Measurements from ENCODE around the gene MAPK8IP1. TPM values are rescaled to one million over a fixed set of nuclear protein-coding genes. Genes with fewer than 3 reads are reported as not detected.
"Not testable (repeated sequence)": the region's sequence is repeated elsewhere in the genome, so short reads cannot be mapped to it uniquely, and the experiment has no call there.

MAPK8IP1 gene
- total RNA-seq (1.1 TPM), polyA plus RNA-seq (2.1 TPM)
- long read RNA-seq, donor 1, result 0 reads
- long read RNA-seq, donor 2, result 0 reads
- long read RNA-seq, donor 3, result 0 reads
- long read RNA-seq, donor 4, result 0 reads
- long read RNA-seq, donor 5, partial matches to known transcripts, result 0 of 1 reads
- long read RNA-seq, donor 5, other reads (novel, unspliced or antisense), result 0 of 1 reads
- long read RNA-seq, donor 6, result 0 reads
- long read RNA-seq, donor 7, result 0 reads
- long read RNA-seq, donor 8, result 0 reads
- long read RNA-seq, donor 9, result 0 reads
- long read RNA-seq, donor 10, result 0 reads

- Histone ChIP-seq H3K36me3 (ENCODE audit: control insufficient read depth in 2 of 2, insufficient read depth in 2 of 2, low read length in 1 of 2) (peaks cover 11 to 13% of the 10 kb centered on the region in 2 donors), H3K4me3 (ENCODE audit: low read length in 2 of 2) (peak within 1 kb of the TSS; percentile 20 to 53), H3K27me3 (ENCODE audit: control insufficient read depth in 2 of 2, insufficient read depth in 1 of 2, low read length in 1 of 2) (peaks cover 8 to 45% of the 10 kb centered on the region in 2 donors), H3K4me1 (ENCODE audit: control insufficient read depth in 2 of 2, insufficient read depth in 2 of 2, low read length in 2 of 2) (peaks cover 8 to 11% of the 10 kb centered on the region in 2 donors), H3K27ac (ENCODE audit: low read depth in 1 of 2, low read length in 1 of 2) (no peak within 1 kb of the TSS), H3K9me3 (ENCODE audit: control insufficient read depth in 2 of 2, insufficient read depth in 1 of 2, low read length in 1 of 2) (peaks cover 0 to 3% of the 10 kb centered on the region in 2 donors)
- 2% methylated on average over 73 of the region's 73 CpGs for WGBS
- peak in 7 of 9 donors; percentile 19 to 74 (median 59) for DNase-seq (ENCODE audit: low read depth in 6 of 9, low spot score in 9 of 9)
These were observed at the start of gene MAPK8IP1 for GRCh38 chr11:45885274-45885920. TSS of gene MAPK8IP1 (plus strand) at chr11:45885651. CDS start at chr11:45885821, 170 bp downstream.

- Histone ChIP-seq H3K9me3 (ENCODE audit: control insufficient read depth in 2 of 2, insufficient read depth in 1 of 2, low read length in 1 of 2) (no peaks in the 10 kb centered on the region), H3K4me3 (ENCODE audit: low read length in 2 of 2) (no peak overlapping the region), H3K36me3 (ENCODE audit: control insufficient read depth in 2 of 2, insufficient read depth in 2 of 2, low read length in 1 of 2) (no peaks in the 10 kb centered on the region), H3K27ac (ENCODE audit: low read depth in 1 of 2, low read length in 1 of 2) (no peak overlapping the region), H3K27me3 (ENCODE audit: control insufficient read depth in 2 of 2, insufficient read depth in 1 of 2, low read length in 1 of 2) (peaks cover 0 to 3% of the 10 kb centered on the region in 2 donors), H3K4me1 (ENCODE audit: control insufficient read depth in 2 of 2, insufficient read depth in 2 of 2, low read length in 2 of 2) (peaks cover 0 to 3% of the 10 kb centered on the region in 2 donors)
- WGBS, result 97% methylated on average over 6 of the region's 6 CpGs
- DNase-seq (ENCODE audit: low read depth in 6 of 9, low spot score in 9 of 9), result no peak
These were observed 46.2 kb upstream of the MAPK8IP1 start for GRCh38 chr11:45839204-45839603.

- not testable (repeated sequence) for H3K4me3 ChIP-seq (ENCODE audit: low read length in 2 of 2); H3K36me3 ChIP-seq (ENCODE audit: control insufficient read depth in 2 of 2, insufficient read depth in 2 of 2, low read length in 1 of 2); H3K9me3 ChIP-seq (ENCODE audit: control insufficient read depth in 2 of 2, insufficient read depth in 1 of 2, low read length in 1 of 2); H3K27me3 ChIP-seq (ENCODE audit: control insufficient read depth in 2 of 2, insufficient read depth in 1 of 2, low read length in 1 of 2); DNase-seq (ENCODE audit: low read depth in 6 of 9, low spot score in 9 of 9); H3K4me1 ChIP-seq (ENCODE audit: control insufficient read depth in 2 of 2, insufficient read depth in 2 of 2, low read length in 2 of 2); H3K27ac ChIP-seq (ENCODE audit: low read depth in 1 of 2, low read length in 1 of 2)
- 98% methylated on average over 13 of the region's 13 CpGs for WGBS
These were observed 45.2 kb upstream of the MAPK8IP1 start for GRCh38 chr11:45840251-45840650.

- peak; percentile 49 to 84 (median 71) for DNase-seq (ENCODE audit: low read depth in 6 of 9, low spot score in 9 of 9)
- Histone ChIP-seq H3K9me3 (ENCODE audit: control insufficient read depth in 2 of 2, insufficient read depth in 1 of 2, low read length in 1 of 2) (no peaks in the 10 kb centered on the region), H3K4me1 (ENCODE audit: control insufficient read depth in 2 of 2, insufficient read depth in 2 of 2, low read length in 2 of 2) (peaks cover 9 to 10% of the 10 kb centered on the region in 2 donors), H3K27ac (ENCODE audit: low read depth in 1 of 2, low read length in 1 of 2) (no peak overlapping the region), H3K4me3 (ENCODE audit: low read length in 2 of 2) (no peak overlapping the region), H3K27me3 (ENCODE audit: control insufficient read depth in 2 of 2, insufficient read depth in 1 of 2, low read length in 1 of 2) (peaks cover 2 to 13% of the 10 kb centered on the region in 2 donors), H3K36me3 (ENCODE audit: control insufficient read depth in 2 of 2, insufficient read depth in 2 of 2, low read length in 1 of 2) (no peaks in the 10 kb centered on the region)
- 22% methylated on average over 22 of the region's 22 CpGs for WGBS
These were observed 42.1 kb upstream of the MAPK8IP1 start for GRCh38 chr11:45843158-45843924.

GRCh38 chr11:45844822-45845578 lies 40.5 kb upstream of the MAPK8IP1 start:
- H3K27ac ChIP-seq (ENCODE audit: low read depth in 1 of 2, low read length in 1 of 2), result no peak overlapping the region
- no peak overlapping the region for H3K4me3 ChIP-seq (ENCODE audit: low read length in 2 of 2)
- DNase-seq (ENCODE audit: low read depth in 6 of 9, low spot score in 9 of 9), result no peak
- H3K27me3 ChIP-seq (ENCODE audit: control insufficient read depth in 2 of 2, insufficient read depth in 1 of 2, low read length in 1 of 2), result peaks cover 2 to 13% of the 10 kb centered on the region in 2 donors
- H3K4me1 ChIP-seq (ENCODE audit: control insufficient read depth in 2 of 2, insufficient read depth in 2 of 2, low read length in 2 of 2), result peaks cover 14 to 15% of the 10 kb centered on the region in 2 donors
- H3K9me3 ChIP-seq (ENCODE audit: control insufficient read depth in 2 of 2, insufficient read depth in 1 of 2, low read length in 1 of 2), result no peaks in the 10 kb centered on the region
- 88% methylated on average over 3 of the region's 3 CpGs for WGBS
- H3K36me3 ChIP-seq (ENCODE audit: control insufficient read depth in 2 of 2, insufficient read depth in 2 of 2, low read length in 1 of 2), result no peaks in the 10 kb centered on the region

GRCh38 chr11:45846174-45846675 lies 39.2 kb upstream of the MAPK8IP1 start:
- peaks cover 2 to 13% of the 10 kb centered on the region in 2 donors for H3K27me3 ChIP-seq (ENCODE audit: control insufficient read depth in 2 of 2, insufficient read depth in 1 of 2, low read length in 1 of 2)
- no peak overlapping the region for H3K4me3 ChIP-seq (ENCODE audit: low read length in 2 of 2)
- DNase-seq (ENCODE audit: low read depth in 6 of 9, low spot score in 9 of 9), result no peak
- H3K36me3 ChIP-seq (ENCODE audit: control insufficient read depth in 2 of 2, insufficient read depth in 2 of 2, low read length in 1 of 2), result no peaks in the 10 kb centered on the region
- H3K27ac ChIP-seq (ENCODE audit: low read depth in 1 of 2, low read length in 1 of 2), result no peak overlapping the region
- H3K4me1 ChIP-seq (ENCODE audit: control insufficient read depth in 2 of 2, insufficient read depth in 2 of 2, low read length in 2 of 2), result peaks cover 14 to 15% of the 10 kb centered on the region in 2 donors
- H3K9me3 ChIP-seq (ENCODE audit: control insufficient read depth in 2 of 2, insufficient read depth in 1 of 2, low read length in 1 of 2), result no peaks in the 10 kb centered on the region
- WGBS, result 82% methylated on average over 4 of the region's 4 CpGs

GRCh38 chr11:45846974-45847910 lies 38.2 kb upstream of the MAPK8IP1 start, which contains the start of gene CRY2:
TSS of gene CRY2 (plus strand) at chr11:45847475. CDS start at chr11:45847491, 16 bp downstream.
- Histone ChIP-seq H3K27me3 (ENCODE audit: control insufficient read depth in 2 of 2, insufficient read depth in 1 of 2, low read length in 1 of 2) (peaks cover 2 to 13% of the 10 kb centered on the region in 2 donors), H3K9me3 (ENCODE audit: control insufficient read depth in 2 of 2, insufficient read depth in 1 of 2, low read length in 1 of 2) (no peaks in the 10 kb centered on the region), H3K27ac (ENCODE audit: low read depth in 1 of 2, low read length in 1 of 2) (peak within 1 kb of the TSS; percentile 73 to 75), H3K4me3 (ENCODE audit: low read length in 2 of 2) (peak within 1 kb of the TSS; percentile 77 to 82), H3K36me3 (ENCODE audit: control insufficient read depth in 2 of 2, insufficient read depth in 2 of 2, low read length in 1 of 2) (no peaks in the 10 kb centered on the region), H3K4me1 (ENCODE audit: control insufficient read depth in 2 of 2, insufficient read depth in 2 of 2, low read length in 2 of 2) (peaks cover 14 to 15% of the 10 kb centered on the region in 2 donors)
- WGBS, result under 1% methylated on average over 75 of the region's 75 CpGs
- peak; percentile 86 to 97 (median 93) for DNase-seq (ENCODE audit: low read depth in 6 of 9, low spot score in 9 of 9)

Measured in thymus (tissue), 14 donors.